Lung (tissue), 12 donors: ENCODE measurements around the gene PPM1H. TPM values are rescaled to one million over a fixed set of nuclear protein-coding genes. Genes with fewer than 3 reads are reported as not detected.

Source experiments
- ATAC-seq: fragments of 200-7000 bp; cut with Tn5 transposase; one replicate; pipeline ENCODE4 v1.9.1; 2020; ENCODE audit warnings: moderate number of reproducible peaks; ENCODE audit not compliant: insufficient read depth, low FRiP score
- DNase-seq, 3 donors: peaks; one replicate each; pipeline ENCODE4 v3.0.0-alpha.2; 2013 to 2017
- H3K27ac ChIP-seq, 2 donors: one replicate each; pipeline ENCODE4 v1.5.1; 2013; ENCODE audit warnings: mild to moderate bottlenecking in 2 of 2, moderate library complexity in 2 of 2, control low read depth in 1 of 2, inconsistent platforms in 1 of 2, low read depth in 1 of 2, low read length in 1 of 2
- H3K27me3 ChIP-seq, 3 donors: one replicate each; pipeline ENCODE4 v1.5.1; 2013; ENCODE audit warnings: low read length in 2 of 3; ENCODE audit not compliant: control insufficient read depth in 3 of 3, insufficient read depth in 3 of 3
- H3K36me3 ChIP-seq, 4 donors: one replicate each; pipeline ENCODE4 v1.5.1; 2013; ENCODE audit warnings: low read length in 4 of 4, mild to moderate bottlenecking in 1 of 4, moderate library complexity in 1 of 4; ENCODE audit not compliant: control insufficient read depth in 4 of 4, insufficient read depth in 4 of 4
- H3K4me1 ChIP-seq, 5 donors: one replicate each; pipeline ENCODE4 v1.5.1; 2013; ENCODE audit warnings: low read length in 5 of 5, mild to moderate bottlenecking in 2 of 5, moderate library complexity in 1 of 5; ENCODE audit not compliant: control insufficient read depth in 5 of 5, insufficient read depth in 5 of 5
- H3K4me3 ChIP-seq: one replicate; pipeline ENCODE4 v1.5.1; 2013; ENCODE audit warnings: mild to moderate bottlenecking, control low read depth, moderate library complexity
- H3K9ac ChIP-seq, 2 donors: one replicate each; pipeline ENCODE4 v1.5.1; 2013; ENCODE audit warnings: low read length in 2 of 2, control low read depth in 1 of 2; ENCODE audit not compliant: insufficient read depth in 1 of 2
- H3K9me3 ChIP-seq, 4 donors: one replicate each; pipeline ENCODE4 v1.5.1; 2013; ENCODE audit warnings: low read length in 3 of 4, mild to moderate bottlenecking in 1 of 4, moderate library complexity in 1 of 4; ENCODE audit not compliant: control insufficient read depth in 4 of 4, insufficient read depth in 3 of 4
- CTCF ChIP-seq: IDR thresholded peaks from 2 replicates; pipeline ENCODE4 v1.5.1; 2012; ENCODE audit warnings: mild to moderate bottlenecking; ENCODE audit errors: control extremely low read depth, extremely low read depth
- WGBS, 2 donors: extraction: QIAGEN DNeasy Blood & Tissue Kit; methylation state at CpG; one replicate each; pipeline ENCODE4 v1.1.7; 2013; 5-methylcytosine and 5-hydroxymethylcytosine counted together
- polyA plus RNA-seq, 2 donors: library from polyadenylated mRNA; stranded (reverse); fragments of 200-250 nt; gene quantifications; one replicate each; pipeline ENCODE4 v1.2.1, GENCODE V29; 2013
- total RNA-seq, 2 donors: library from RNA; depleted of rRNA in 1 of 2; stranded (reverse); fragments of >200 nt in 1 of 2; gene quantifications; one replicate each; pipeline ENCODE4 v1.2.1, GENCODE V29; 2014 to 2021
- donor health status: control.
- donor health status: control.
- donor health status: Bipolar disorder and iron deficiency.
- donor health status: healthy.
- donor health status: DM: yes; HTN: yes; CAD: no.

The PPM1H gene
- total and polyA plus RNA-seq, 4 donors, result 2.0 to 11.2 (median 5.7) TPM

GRCh38 chr12:62860020-62860419 lies 74.9 kb downstream of the PPM1H start:
- ATAC-seq, result no peak
- TF ChIP-seq CTCF, result no peak
- peak overlapping the region in 1 of 2 donors; percentile 53 for H3K27ac ChIP-seq

GRCh38 chr12:62859321-62859737 lies 75.6 kb downstream of the PPM1H start:
- WGBS, 2 donors, result 79 to 88% methylated on average over 1 of the region's 1 CpG
- H3K4me3 ChIP-seq, result no peak overlapping the region

More at GRCh38 chr12:62860020-62860419, 74.9 kb downstream of the PPM1H start:
- H3K4me3 ChIP-seq, result no peak overlapping the region
- no peaks in the 10 kb centered on the region for H3K36me3 ChIP-seq
- WGBS, 2 donors, result 69 to 73% methylated on average over 5 of the region's 5 CpGs
- H3K27me3 ChIP-seq, result no peaks in the 10 kb centered on the region
- H3K4me1 ChIP-seq, result peaks cover 0 to 18% (median 0%) of the 10 kb centered on the region in 5 donors
- no peak overlapping the region for H3K9ac ChIP-seq
- DNase-seq, result no peak
- no peaks in the 10 kb centered on the region for H3K9me3 ChIP-seq

DNA sequence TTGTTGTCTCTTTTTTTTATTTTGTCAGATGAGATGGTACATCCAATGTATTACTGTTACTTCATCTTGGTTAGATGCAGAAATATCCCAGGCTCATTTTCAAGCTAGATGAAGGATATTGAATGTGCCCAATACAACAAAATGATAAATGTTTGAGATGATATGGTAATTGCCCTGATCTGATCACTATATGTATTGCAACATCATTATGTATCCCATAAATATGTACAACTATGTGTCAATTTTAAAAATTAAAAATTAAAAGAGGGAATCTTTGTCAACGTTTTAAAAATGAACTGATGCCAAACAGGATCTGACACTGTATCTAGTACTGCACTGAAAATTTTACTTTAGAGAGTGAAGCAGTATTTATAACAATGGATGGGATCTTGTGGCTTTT lies 78.5 kb downstream of the PPM1H start:
- H3K9ac ChIP-seq, result no peak overlapping the region
- H3K27me3 ChIP-seq, result no peaks in the 10 kb centered on the region
- no peak for TF ChIP-seq CTCF
- H3K36me3 ChIP-seq, result no peaks in the 10 kb centered on the region
- peaks cover 0 to 14% (median 0%) of the 10 kb centered on the region in 5 donors for H3K4me1 ChIP-seq
- no peak overlapping the region for H3K27ac ChIP-seq
- no peak overlapping the region for H3K4me3 ChIP-seq
- DNase-seq, result no peak
- H3K9me3 ChIP-seq, result no peaks in the 10 kb centered on the region
- no peak for ATAC-seq
- 57 to 65% methylated on average over 1 of the region's 1 CpG for WGBS, 2 donors

More at GRCh38 chr12:62859321-62859737, 75.6 kb downstream of the PPM1H start:
- no peak for TF ChIP-seq CTCF
- DNase-seq (no peak), ATAC-seq (no peak)
- no peaks in the 10 kb centered on the region for H3K36me3 ChIP-seq
- no peak overlapping the region for H3K9ac ChIP-seq
- H3K4me1 ChIP-seq, result peaks cover 0 to 16% (median 0%) of the 10 kb centered on the region in 5 donors
- peak overlapping the region in 1 of 2 donors; percentile 53 for H3K27ac ChIP-seq
- no peaks in the 10 kb centered on the region for H3K9me3 ChIP-seq
- no peaks in the 10 kb centered on the region for H3K27me3 ChIP-seq

DNA sequence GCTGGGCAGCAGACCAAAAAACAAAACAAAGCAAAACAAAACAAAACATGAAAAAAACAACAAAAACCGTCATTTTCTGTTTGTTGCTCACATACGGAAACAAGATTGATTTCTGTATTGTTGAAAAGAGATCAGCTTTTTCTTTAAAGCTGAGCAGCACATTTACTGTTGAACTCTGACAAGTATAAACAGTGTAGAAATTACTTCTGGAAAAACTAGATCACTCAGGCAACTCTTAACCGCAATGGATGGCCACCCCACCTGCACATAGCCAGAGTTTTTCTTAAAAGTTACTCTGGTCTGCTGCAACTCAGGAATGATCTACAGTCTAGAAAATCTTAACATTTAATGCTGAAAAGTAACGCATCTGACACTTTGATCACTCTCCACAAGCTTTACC lies 80.9 kb downstream of the PPM1H start:
- DNase-seq (no peak), ATAC-seq (no peak)
- Histone ChIP-seq H3K4me3 (no peak overlapping the region), H3K4me1 (peaks cover 0 to 8% (median 0%) of the 10 kb centered on the region in 5 donors), H3K27me3 (no peaks in the 10 kb centered on the region), H3K27ac (peak overlapping the region in 1 of 2 donors; percentile 9), H3K36me3 (no peaks in the 10 kb centered on the region), H3K9ac (no peak overlapping the region), H3K9me3 (no peaks in the 10 kb centered on the region)
- WGBS, 2 donors, result 70 to 78% methylated on average over 4 of the region's 4 CpGs
- TF ChIP-seq CTCF, result no peak
